Raji (cell line): ENCODE data around the gene TRDN.

ENCODE experiments used
- POLR2A ChIP-seq: IDR thresholded peaks from 2 replicates; pipeline ENCODE4 v1.6.1; 2011; ENCODE audit warnings: low read depth, low read length, control low read depth; ENCODE audit not compliant: insufficient read depth

Gene TRDN

GRCh38 chr6:123640567-123641187, 3.9 kb upstream of the TRDN start:
- no peak for TF ChIP-seq POLR2A

GRCh38 chr6:123638865-123639264, 2.1 kb upstream of the TRDN start:
- no peak for TF ChIP-seq POLR2A

GRCh38 chr6:123636282-123636681, 468 bp downstream of the TRDN start:
- TF ChIP-seq POLR2A: no peak

GRCh38 chr6:123635567-123635966, 1.2 kb downstream of the TRDN start:
- no peak for TF ChIP-seq POLR2A

GRCh38 chr6:123635144-123635543, 1.6 kb downstream of the TRDN start:
- TF ChIP-seq POLR2A: no peak

- TF ChIP-seq POLR2A: no peak
Observed at GRCh38 chr6:123632641-123633040, 4.1 kb downstream of the TRDN start.

GRCh38 chr6:123629258-123629941, 7.3 kb downstream of the TRDN start:
- TF ChIP-seq POLR2A: no peak

GRCh38 chr6:123625696-123626095, 11.1 kb downstream of the TRDN start:
- no peak for TF ChIP-seq POLR2A

GRCh38 chr6:123622780-123623179, 14.0 kb downstream of the TRDN start:
- no peak for TF ChIP-seq POLR2A

GRCh38 chr6:123619156-123619555, 17.6 kb downstream of the TRDN start:
- no peak for TF ChIP-seq POLR2A

GRCh38 chr6:123616942-123617341, 19.8 kb downstream of the TRDN start:
- no peak for TF ChIP-seq POLR2A

GRCh38 chr6:123616016-123616415, 20.7 kb downstream of the TRDN start:
- TF ChIP-seq POLR2A: no peak

GRCh38 chr6:123610779-123611178, 26.0 kb downstream of the TRDN start:
- TF ChIP-seq POLR2A: no peak

GRCh38 chr6:123604067-123604466, 32.7 kb downstream of the TRDN start:
- TF ChIP-seq POLR2A: no peak

GRCh38 chr6:123598011-123598410, 38.7 kb downstream of the TRDN start:
- no peak for TF ChIP-seq POLR2A

GRCh38 chr6:123594776-123595175, 42.0 kb downstream of the TRDN start:
- no peak for TF ChIP-seq POLR2A

GRCh38 chr6:123592426-123592825, 44.3 kb downstream of the TRDN start:
- TF ChIP-seq POLR2A: no peak
